ENCODE results near the gene FLNC. TPM values are rescaled to one million over a fixed set of nuclear protein-coding genes. Genes with fewer than 3 reads are reported as not detected.

The FLNC gene
- total RNA-seq, 1 experiment from 2014 or later, result 93.1 TPM

- peak; percentile 41 for DNase-seq
- Histone ChIP-seq H3K27me3 (no peaks in the 10 kb centered on the region), H3K9me3 (no peaks in the 10 kb centered on the region), H3K4me3 (peak overlapping the region; percentile 77), H3K36me3 (0 out of 2 replicates have a peak, but pooled peaks cover 6% of the 10 kb centered on the region)
These were observed 33.3 kb downstream of the FLNC start for GRCh38 chr7:128863433-128863989.

- 0 out of 2 replicates have a peak, but pooled peaks cover 6% of the 10 kb centered on the region for H3K36me3 ChIP-seq
- no peaks in the 10 kb centered on the region for H3K27me3 ChIP-seq
- H3K9me3 ChIP-seq, result no peaks in the 10 kb centered on the region
- DNase-seq, result no peak
- H3K4me3 ChIP-seq, result no peak overlapping the region
These were observed 35.1 kb downstream of the FLNC start for GRCh38 chr7:128865303-128865702.

GRCh38 chr7:128865996-128866877, 36.0 kb downstream of the FLNC start:
- Histone ChIP-seq H3K9me3 (no peaks in the 10 kb centered on the region), H3K4me3 (no peak overlapping the region), H3K27me3 (no peaks in the 10 kb centered on the region), H3K36me3 (0 out of 2 replicates have a peak, but pooled peaks cover 6% of the 10 kb centered on the region)
- no peak for DNase-seq

DNA sequence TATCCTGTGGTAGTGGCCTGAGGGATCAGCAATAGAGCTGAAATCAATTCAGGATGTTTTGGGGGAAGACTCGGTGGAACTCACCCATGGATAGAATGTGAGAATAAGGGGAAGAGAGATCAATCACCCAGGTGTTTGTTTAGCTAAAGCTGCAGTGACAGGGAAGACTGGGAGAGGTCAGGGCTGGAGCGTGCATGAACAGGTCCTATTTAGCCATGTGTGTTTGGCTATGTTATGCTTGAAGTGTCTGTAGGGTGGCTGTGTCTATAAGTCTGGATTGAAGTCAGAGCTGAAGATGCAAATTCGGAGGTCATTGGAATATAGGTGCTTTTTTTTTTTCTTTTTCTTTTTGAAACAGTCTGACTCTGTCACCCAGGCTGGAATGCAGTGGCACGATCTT, 37.0 kb downstream of the FLNC start:
- H3K9me3 ChIP-seq, result no peaks in the 10 kb centered on the region
- DNase-seq, result no peak
- 0 out of 2 replicates have a peak, but pooled peaks cover 6% of the 10 kb centered on the region for H3K36me3 ChIP-seq
- H3K4me3 ChIP-seq, result no peak overlapping the region
- no peaks in the 10 kb centered on the region for H3K27me3 ChIP-seq

DNA sequence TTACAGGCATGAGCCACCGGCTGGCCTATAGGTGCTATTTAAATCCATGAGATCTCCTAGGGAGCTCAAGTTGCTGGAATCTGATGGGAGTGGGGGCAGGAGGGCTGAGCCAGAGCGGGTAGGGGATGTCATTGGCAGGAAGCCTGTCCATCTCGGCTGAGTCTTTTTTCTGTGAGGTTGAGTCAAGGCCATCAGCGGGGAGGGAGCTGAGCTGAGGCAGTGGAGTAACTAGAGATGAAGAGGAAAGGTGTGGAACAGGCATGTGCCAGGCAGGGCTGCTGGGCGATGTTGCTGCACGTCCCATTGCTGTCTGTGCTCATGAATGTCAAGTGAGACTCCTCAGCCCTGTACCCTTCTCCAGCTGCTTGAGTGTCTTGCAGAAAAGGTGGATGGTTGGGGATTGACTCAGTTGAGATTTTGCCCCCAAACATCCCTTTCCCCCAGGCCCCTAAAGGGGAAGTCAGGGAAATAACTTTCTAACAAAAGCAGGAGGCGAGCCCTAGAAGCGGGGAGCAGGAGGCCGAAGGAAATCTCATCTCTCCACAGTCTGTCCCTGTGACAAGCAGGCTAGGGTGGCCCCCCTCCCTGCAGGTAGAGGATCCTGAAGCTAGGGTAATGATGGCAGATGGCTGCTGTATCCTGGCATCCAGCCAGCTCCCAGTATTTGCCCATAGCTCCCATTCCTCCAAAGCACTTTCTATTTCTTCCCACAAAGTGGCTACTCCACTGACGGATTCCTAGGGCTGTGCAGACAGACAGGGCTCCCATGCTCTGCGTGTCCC, 37.8 kb downstream of the FLNC start:
- Histone ChIP-seq H3K27me3 (no peaks in the 10 kb centered on the region), H3K9me3 (no peaks in the 10 kb centered on the region), H3K4me3 (no peak overlapping the region), H3K36me3 (0 out of 2 replicates have a peak, but pooled peaks cover 6% of the 10 kb centered on the region)
- DNase-seq, result no peak

DNA sequence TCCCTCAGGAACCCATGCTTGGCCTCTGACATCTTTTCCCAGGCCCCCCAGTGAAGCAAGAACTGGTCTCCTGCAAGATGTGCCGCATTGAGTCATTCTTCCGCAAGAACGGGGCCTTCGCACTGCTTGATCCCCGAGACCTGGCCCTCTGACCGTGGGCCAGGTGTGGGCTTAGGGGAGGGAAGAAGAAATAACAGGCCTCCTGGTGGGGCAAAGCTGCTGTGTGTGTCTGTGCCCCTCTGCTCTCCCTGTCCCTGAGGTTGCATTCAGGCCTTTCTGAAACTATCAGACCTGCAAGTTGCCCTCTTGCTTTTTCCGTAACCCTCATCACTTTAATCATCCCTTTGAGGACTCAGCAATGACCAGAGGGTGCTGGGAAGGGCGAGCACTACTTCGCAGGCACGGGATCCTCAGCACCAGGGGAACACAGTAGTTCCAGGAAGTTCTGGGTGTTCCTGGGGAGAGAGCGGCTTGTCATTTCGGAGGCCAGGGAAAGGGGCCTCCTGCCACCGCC, 38.5 kb downstream of the FLNC start:
- no peaks in the 10 kb centered on the region for H3K27me3 ChIP-seq
- 0 out of 2 replicates have a peak, but pooled peaks cover 6% of the 10 kb centered on the region for H3K36me3 ChIP-seq
- no peak for DNase-seq
- no peak overlapping the region for H3K4me3 ChIP-seq
- no peaks in the 10 kb centered on the region for H3K9me3 ChIP-seq

DNA sequence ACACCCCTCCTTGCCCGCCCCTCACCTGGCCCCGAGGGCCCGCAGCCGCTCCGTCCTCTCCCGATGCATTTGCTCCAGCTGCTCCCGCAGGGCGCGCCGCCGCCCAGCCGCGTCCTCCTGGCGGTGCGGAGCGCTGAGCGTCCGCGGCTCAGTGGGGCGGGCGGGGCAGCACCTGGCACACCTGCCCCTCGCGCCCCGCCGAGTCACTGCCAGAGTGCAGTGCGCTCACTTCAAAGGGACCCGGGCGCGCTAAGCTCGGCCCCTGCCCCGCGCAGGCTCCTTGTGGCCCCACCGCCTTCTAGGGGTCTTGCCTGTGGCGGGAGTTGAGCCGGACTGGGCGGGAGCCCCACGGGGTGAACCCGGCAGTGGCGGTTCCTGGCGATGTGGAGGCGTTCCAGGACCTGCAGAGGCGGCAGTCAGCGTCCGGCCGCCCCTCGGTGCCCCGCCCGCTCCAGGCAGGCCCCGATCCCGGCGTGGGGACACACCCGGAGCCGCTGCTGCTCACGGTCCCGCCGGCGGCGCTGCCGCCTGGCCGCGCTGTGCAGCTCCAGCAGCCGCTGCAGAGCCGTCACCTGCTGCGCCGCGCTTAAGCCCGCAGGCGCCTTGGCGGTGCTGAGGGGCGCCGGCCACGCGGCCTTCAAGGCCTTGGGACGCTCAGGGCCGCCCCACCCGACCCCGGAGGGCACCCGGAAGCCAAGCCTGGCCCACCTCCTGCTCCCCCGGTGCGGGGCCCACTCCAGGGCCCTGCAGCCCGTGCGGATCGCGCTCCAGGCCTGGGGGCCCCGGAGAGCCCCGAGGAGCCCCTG, 39.1 kb downstream of the FLNC start:
- DNase-seq, result no peak
- 0 out of 2 replicates have a peak, but pooled peaks cover 6% of the 10 kb centered on the region for H3K36me3 ChIP-seq
- no peaks in the 10 kb centered on the region for H3K27me3 ChIP-seq
- H3K9me3 ChIP-seq, result no peaks in the 10 kb centered on the region
- no peak overlapping the region for H3K4me3 ChIP-seq

GRCh38 chr7:128869944-128870285, 39.7 kb downstream of the FLNC start:
- Histone ChIP-seq H3K9me3 (no peaks in the 10 kb centered on the region), H3K36me3 (0 out of 2 replicates have a peak, but pooled peaks cover 4% of the 10 kb centered on the region), H3K27me3 (no peaks in the 10 kb centered on the region), H3K4me3 (no peak overlapping the region)
- no peak for DNase-seq

GRCh38 chr7:128871050-128871449, 40.8 kb downstream of the FLNC start:
- Histone ChIP-seq H3K4me3 (no peak overlapping the region), H3K36me3 (no peaks in the 10 kb centered on the region)
- no peak for DNase-seq

DNA sequence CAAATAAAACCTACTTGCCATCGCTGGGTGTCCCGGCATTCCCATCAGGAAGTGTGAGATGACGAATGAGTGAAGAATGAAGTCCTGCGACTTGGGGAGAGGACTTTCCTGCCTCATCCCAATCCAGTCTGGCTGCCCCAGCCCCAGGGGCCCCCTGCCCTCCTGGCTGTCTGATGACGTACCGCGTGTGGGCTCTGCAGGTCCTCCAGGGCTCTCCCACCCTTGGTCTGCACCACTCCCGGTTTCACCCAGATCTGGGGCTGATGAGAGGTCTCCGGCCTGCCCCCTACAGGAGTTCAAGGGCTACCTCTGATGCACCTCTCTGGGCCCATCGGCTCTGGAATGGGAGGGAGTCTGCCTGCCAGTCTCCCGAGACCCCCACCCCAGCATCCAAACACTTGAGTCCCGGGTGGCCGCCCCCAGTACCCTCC, 42.2 kb downstream of the FLNC start:
- H3K4me3 ChIP-seq, result no peak overlapping the region
- H3K27me3 ChIP-seq, result no peaks in the 10 kb centered on the region
- DNase-seq, result no peak
- H3K9me3 ChIP-seq, result no peaks in the 10 kb centered on the region
- no peaks in the 10 kb centered on the region for H3K36me3 ChIP-seq

More at GRCh38 chr7:128871050-128871449, 40.8 kb downstream of the FLNC start:
- no peaks in the 10 kb centered on the region for H3K9me3 ChIP-seq
- H3K27me3 ChIP-seq, result no peaks in the 10 kb centered on the region

DNA sequence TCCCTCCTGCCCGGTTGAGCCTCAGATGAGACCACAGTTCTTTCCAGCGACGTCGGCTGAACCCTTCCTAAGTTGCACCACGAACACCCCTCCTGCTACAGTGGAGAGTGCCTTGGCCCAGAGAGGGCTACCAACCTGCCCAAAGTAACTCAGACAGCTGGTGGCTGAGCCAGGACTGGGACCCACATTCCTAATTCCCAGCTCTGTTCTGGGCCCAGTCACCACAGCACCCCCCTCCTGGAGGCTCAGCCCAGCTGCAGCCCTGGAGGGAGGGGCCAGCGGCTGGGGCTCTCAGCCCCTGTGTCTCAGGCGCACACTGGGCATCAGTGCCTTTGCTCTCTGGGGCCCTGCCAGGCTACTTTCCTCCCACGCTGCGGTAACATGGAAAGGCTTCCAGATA, 43.0 kb downstream of the FLNC start:
- H3K9me3 ChIP-seq, result no peaks in the 10 kb centered on the region
- no peaks in the 10 kb centered on the region for H3K36me3 ChIP-seq
- H3K4me3 ChIP-seq, result no peak overlapping the region

GRCh38 chr7:128874140-128875031, 44.2 kb downstream of the FLNC start:
- Histone ChIP-seq H3K4me3 (no peak overlapping the region), H3K27me3 (no peaks in the 10 kb centered on the region), H3K9me3 (no peaks in the 10 kb centered on the region), H3K36me3 (no peaks in the 10 kb centered on the region)
- no peak for DNase-seq

More for the DNA sequence above, 43.0 kb downstream of the FLNC start:
- no peak for DNase-seq
- no peaks in the 10 kb centered on the region for H3K27me3 ChIP-seq

GRCh38 chr7:128875523-128875948, 45.3 kb downstream of the FLNC start:
- Histone ChIP-seq H3K27me3 (no peaks in the 10 kb centered on the region), H3K36me3 (no peaks in the 10 kb centered on the region), H3K9me3 (no peaks in the 10 kb centered on the region), H3K4me3 (no peak overlapping the region)
- no peak for DNase-seq

DNA sequence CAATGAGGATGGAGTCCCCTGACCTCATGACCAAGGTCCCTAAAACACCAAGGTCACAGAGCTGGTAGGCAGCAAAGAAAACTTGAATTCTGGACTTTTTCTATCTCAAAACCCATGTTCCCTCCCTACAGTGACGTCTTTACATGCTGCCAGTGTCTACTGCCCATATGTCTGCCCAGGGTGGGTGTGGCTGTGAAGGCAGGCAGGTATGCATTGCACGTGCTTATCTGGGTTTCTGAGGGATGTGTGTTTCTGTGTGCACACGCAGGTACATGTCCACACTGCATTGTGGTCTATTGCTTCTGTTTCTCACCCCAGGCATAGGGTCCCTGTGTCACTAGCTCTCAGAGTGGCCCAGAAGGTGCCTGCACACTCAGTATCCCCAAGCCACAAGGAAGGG, 45.9 kb downstream of the FLNC start:
- Histone ChIP-seq H3K27me3 (no peaks in the 10 kb centered on the region), H3K4me3 (no peak overlapping the region), H3K36me3 (no peaks in the 10 kb centered on the region), H3K9me3 (no peaks in the 10 kb centered on the region)
- no peak for DNase-seq

DNA sequence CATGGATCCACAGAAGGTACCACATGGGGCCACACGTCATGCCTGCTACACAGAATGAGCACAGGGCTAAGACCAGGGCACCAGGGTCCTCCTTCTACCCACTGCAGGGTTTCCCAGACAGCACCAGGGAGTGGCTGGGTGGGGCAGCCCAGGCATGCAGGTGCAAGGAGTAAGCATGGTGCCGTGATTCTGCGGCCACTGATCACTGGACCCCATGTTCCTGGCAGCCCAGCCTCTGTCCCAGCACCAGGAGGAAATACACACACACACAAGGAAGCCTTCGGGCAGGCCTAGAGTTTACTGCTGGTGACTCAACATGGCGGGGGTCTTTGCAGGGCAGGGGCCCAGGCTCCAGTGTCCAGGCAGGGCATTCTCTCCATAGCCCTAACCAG, 46.4 kb downstream of the FLNC start:
- Histone ChIP-seq H3K27me3 (no peaks in the 10 kb centered on the region), H3K36me3 (no peaks in the 10 kb centered on the region), H3K9me3 (no peaks in the 10 kb centered on the region), H3K4me3 (no peak overlapping the region)
- DNase-seq, result no peak
